ENCODE data around the gene SLC2A4RG. TPM values are rescaled to one million over a fixed set of nuclear protein-coding genes. Genes with fewer than 3 reads are reported as not detected.

SLC2A4RG gene, protein sequence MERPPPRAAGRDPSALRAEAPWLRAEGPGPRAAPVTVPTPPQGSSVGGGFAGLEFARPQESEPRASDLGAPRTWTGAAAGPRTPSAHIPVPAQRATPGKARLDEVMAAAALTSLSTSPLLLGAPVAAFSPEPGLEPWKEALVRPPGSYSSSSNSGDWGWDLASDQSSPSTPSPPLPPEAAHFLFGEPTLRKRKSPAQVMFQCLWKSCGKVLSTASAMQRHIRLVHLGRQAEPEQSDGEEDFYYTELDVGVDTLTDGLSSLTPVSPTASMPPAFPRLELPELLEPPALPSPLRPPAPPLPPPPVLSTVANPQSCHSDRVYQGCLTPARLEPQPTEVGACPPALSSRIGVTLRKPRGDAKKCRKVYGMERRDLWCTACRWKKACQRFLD
- total RNA-seq (2021; ENCODE audit: unreplicated experiment), result 121 TPM
- 69.7 and 77.1 TPM in 2 replicates for polyA plus RNA-seq (2012)
- percentile 59 among the genes with signal in this experiment for Bru-seq, nascent RNA
- percentile 80 among the genes with signal in this experiment for BruChase-seq, experiment 1, labeled RNA remaining after a 6-hour chase
- percentile 66 among the genes with signal in this experiment for BruChase-seq, experiment 2, labeled RNA remaining after a 2-hour chase
- long read RNA-seq, transcript SLC2A4RG-201 (8 exons, 1,731 nt), result major isoform, 41 of 130 reads
- long read RNA-seq, partial matches to known transcripts, result 31 of 130 reads
- long read RNA-seq, other reads (novel, unspliced or antisense), result 53 of 130 reads

DNA sequence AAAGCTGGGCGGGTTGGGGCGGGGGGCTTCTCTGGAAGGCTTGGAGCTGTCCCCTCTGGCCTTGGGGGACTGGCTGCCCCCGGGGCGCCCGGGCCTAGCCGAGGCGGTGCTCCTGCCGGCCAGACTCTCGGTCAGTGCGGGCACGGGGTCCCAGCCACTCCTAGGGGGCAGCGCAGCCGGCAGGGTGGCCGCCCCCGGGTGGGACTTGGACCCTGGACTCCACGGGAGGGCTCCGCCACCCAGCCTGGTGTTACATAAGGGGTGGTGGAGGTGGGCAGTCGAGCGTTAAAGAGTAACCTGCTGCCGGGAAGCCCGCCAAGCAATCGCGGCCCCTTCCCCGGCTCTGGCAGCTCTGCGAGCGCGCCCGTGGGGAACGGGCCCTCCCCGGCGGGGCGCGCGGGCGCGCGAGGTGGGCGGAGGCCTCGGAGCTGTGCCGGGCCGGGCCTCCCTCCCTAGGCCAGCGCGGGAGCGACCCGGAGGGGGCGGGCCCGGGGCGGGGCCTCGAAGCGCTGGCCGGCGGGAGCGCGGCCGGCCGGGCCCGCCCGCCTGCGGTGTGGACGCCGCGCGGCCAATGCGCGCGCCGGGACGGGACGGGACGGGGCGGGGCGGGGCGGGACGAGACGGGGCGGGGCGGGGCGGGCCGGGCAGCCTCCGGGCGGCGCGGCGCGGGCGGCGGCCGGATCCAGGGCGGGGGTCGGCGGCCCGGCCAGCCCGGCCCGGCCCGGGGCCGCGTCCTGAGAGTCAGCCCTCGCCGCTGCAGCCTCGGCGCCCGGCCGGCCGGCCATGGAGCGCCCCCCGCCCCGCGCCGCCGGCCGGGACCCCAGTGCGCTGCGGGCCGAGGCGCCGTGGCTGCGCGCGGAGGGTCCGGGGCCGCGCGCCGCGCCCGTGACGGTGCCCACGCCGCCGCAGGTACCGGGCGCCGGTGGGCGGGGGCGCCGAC lies at the start of gene SLC2A4RG:
SLC2A4RG (plus strand) TSS at position 647 of the 940 bp plus-strand sequence; CDS start at position 784, 137 bp downstream.
- CTCF ChIA-PET, result no interaction called here
- Histone ChIP-seq H3K4me1 (ENCODE audit: control insufficient read depth in 1 of 2, insufficient read depth in 2 of 2, low read length in 2 of 2) (peaks cover 20 to 50% of the 10 kb centered on the region in 2 experiments; a peak in 3 of 4 replicates), H3K27ac (ENCODE audit: low read depth, low read length) (peak within 1 kb of the TSS; percentile 96), H2AFZ (ENCODE audit: low read depth, low read length, poor library complexity, severe bottlenecking) (no peak within 1 kb of the TSS), H3K9me2 (ENCODE audit: insufficient read depth) (no peaks in the 10 kb centered on the region), H3K27me3 (ENCODE audit: insufficient read depth, low read length) (no peaks in the 10 kb centered on the region), H4K20me1 (ENCODE audit: insufficient read depth) (no peaks in the 10 kb centered on the region), H3K9me3 (ENCODE audit: control insufficient read depth in 1 of 2, insufficient read depth in 1 of 2, low read depth in 1 of 2, low read length in 2 of 2) (no peaks in the 10 kb centered on the region), H3K4me2 (ENCODE audit: low read length) (peak within 1 kb of the TSS; percentile 78), H3K36me3 (ENCODE audit: control insufficient read depth in 1 of 2, insufficient read depth in 2 of 2, low read length in 2 of 2) (peaks cover 3 to 23% of the 10 kb centered on the region in 2 experiments; a peak in 2 of 4 replicates), H3K9ac (ENCODE audit: low read length) (peak within 1 kb of the TSS; percentile 89), H3K79me2 (ENCODE audit: insufficient read depth, low read length) (peaks cover 18% of the 10 kb centered on the region), H3K4me3 (replicated peaks in 1 of 2; ENCODE audit: low read depth in 1 of 2, low read length in 2 of 2) (peak within 1 kb of the TSS; percentile 76 to 85)
- RAD21 ChIA-PET (ENCODE audit: low non-redundant PET in 1 of 2, low total read pairs in 2 of 2, uncharacterized antibody in 2 of 2, unreplicated experiment in 2 of 2), result no interaction called here
- POLR2A ChIA-PET, result no interaction called here
- no TSS peak for BruUV-seq (replicated peaks)
- ATAC-seq, result peak; percentile 69
- DNase-seq (ENCODE audit: low read depth, low spot score), result no peak
- TF ChIP-seq POLR2AphosphoS5 (IDR thresholded peaks at IDR 0.05; ENCODE audit: low read depth, low read length), result 0 out of 2 replicates have a peak, but pooled peaks have one; percentile 45
- TF ChIP-seq, protein P1, sequence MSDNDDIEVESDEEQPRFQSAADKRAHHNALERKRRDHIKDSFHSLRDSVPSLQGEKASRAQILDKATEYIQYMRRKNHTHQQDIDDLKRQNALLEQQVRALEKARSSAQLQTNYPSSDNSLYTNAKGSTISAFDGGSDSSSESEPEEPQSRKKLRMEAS (IDR thresholded peaks at IDR 0.05), result no peak; the same call in 1 of the 2 replicates
- intact Hi-C loops (cut with micrococcal nuclease), result loop anchor here (10.0 kb wide), 1 partner anchor 125 kb away; the partner anchor contains the start of genes ABHD16B and TPD52L2

Measured in HCT116 (cell line).